ENCODE data around the gene AIFM3. TPM values are rescaled to one million over a fixed set of nuclear protein-coding genes. Genes with fewer than 3 reads are reported as not detected.
A peak's percentile ranks its signal among the peaks of the same experiment; 100 is the strongest.

The AIFM3 gene
- total and polyA plus RNA-seq, 2 of the 13 experiments (the other 11 are each of a cell fraction or from before 2014, with no cell fraction given) = 9.0 to 15.3 TPM

- TF ChIP-seq AGO2 (optimal IDR thresholded peaks at IDR 0.05; ENCODE audit: low read depth, low read length) (peak; percentile 56), ZGPAT (CRISPR knock-in tag; IDR thresholded peaks at IDR 0.05) (no peak), ZBTB43 (CRISPR knock-in tag; conservative IDR thresholded peaks at IDR 0.05) (0 out of 2 replicates have a peak, but pooled peaks have one; percentile 26)
Observed at GRCh38 chr22:20979243-20979809, 12.3 kb downstream of the AIFM3 start (continued).

- H3K4me3 ChIP-seq (replicated peaks in 1 of 3; ENCODE audit: insufficient read depth in 1 of 3, low read depth in 2 of 3, low read length in 3 of 3) = peak overlapping the region in 1 of 3 experiments; percentile 45; a peak in 1 of 6 replicates
- peak overlapping the region; percentile 67 for H3K27ac ChIP-seq (ENCODE audit: extremely low read length, insufficient read depth, low read length)
- H3K4me1 ChIP-seq (ENCODE audit: insufficient read depth, low read length) = peaks cover 39% of the 10 kb centered on the region
- peak overlapping the region; percentile 40; the same call in 1 of the 2 replicates for H3K9ac ChIP-seq (ENCODE audit: insufficient read depth, low read depth, low read length)
- H3K79me2 ChIP-seq (ENCODE audit: insufficient read depth, low read length) = peaks cover 11% of the 10 kb centered on the region
- peak overlapping the region; percentile 97 for H3K4me2 ChIP-seq (ENCODE audit: low read depth, low read length)
- WGBS (ENCODE audit: low lambda C conversion rate) = 14% methylated on average over 6 of the region's 13 CpGs
- in situ Hi-C loops (cut with HindIII; ENCODE audit: extremely low pct_ligation_motif_present, low pct_unique_long_range_greater_than_20kb) (no loop called here), intact Hi-C loops (cut with micrococcal nuclease; ENCODE audit: unreplicated experiment) (no loop called here)
- DNase-seq (ENCODE audit: low spot score) = peak; percentile 42
- no TSS peak for BruUV-seq (replicated peaks)
- H3K27me3 ChIP-seq (ENCODE audit: control insufficient read depth in 1 of 2, insufficient read depth in 2 of 2, low read length in 2 of 2) = no peaks in the 10 kb centered on the region; a peak in 1 of 5 replicates
- no peaks in the 10 kb centered on the region; a peak in 2 of 5 replicates for H3K36me3 ChIP-seq (replicated peaks in 1 of 2; ENCODE audit: control insufficient read depth in 1 of 2, insufficient read depth in 2 of 2, low read length in 2 of 2)
- POLR2A ChIA-PET = interaction anchor here (0.7 to 4.3 kb wide), 7 partner anchors 14 to 206 kb away, joined by 3 to 45 read pairs (median 4); partner anchors contain the start of genes SERPIND1 and THAP7
- 0 out of 2 replicates have a peak, but pooled peaks cover 4% of the 10 kb centered on the region for H3K9me3 ChIP-seq (ENCODE audit: low read length)
- no peak overlapping the region for H2AFZ ChIP-seq (ENCODE audit: low read length)
- H4K20me1 ChIP-seq (ENCODE audit: insufficient read depth, low read length) = no peaks in the 10 kb centered on the region
- ATAC-seq = peak; percentile 53
- CTCF ChIA-PET (ENCODE audit: low intra/inter-chr PET ratio, low total read pairs) = no interaction called here
- FAIRE-seq = peak; percentile 43
- TF ChIP-seq REPIN1 (CRISPR knock-in tag; IDR thresholded peaks at IDR 0.05; ENCODE audit: borderline replicate concordance, low read depth) = 0 out of 2 replicates have a peak, but pooled peaks have one; percentile 39
- peak; percentile 28; the same call in 1 of the 2 replicates for TF ChIP-seq ZNF501 (CRISPR knock-in tag; IDR thresholded peaks at IDR 0.05)
- TF ChIP-seq FOXK1 (CRISPR knock-in tag; IDR thresholded peaks at IDR 0.05; ENCODE audit: borderline replicate concordance, low read depth) = no peak
- TF ChIP-seq NCOA2 (CRISPR knock-in tag; IDR thresholded peaks at IDR 0.05) = peak; percentile 41; the same call in 1 of the 2 replicates
- TF ChIP-seq MAFK (conservative IDR thresholded peaks at IDR 0.05 in 1 of 2, IDR thresholded peaks at IDR 0.05 in 1 of 2; ENCODE audit: low read length in 2 of 2) = no peak
- TF ChIP-seq ZBTB37 (CRISPR knock-in tag; IDR thresholded peaks at IDR 0.05) = no peak
- no peak for TF ChIP-seq STAG1 (CRISPR knock-in tag; IDR thresholded peaks at IDR 0.05)
- no peak for TF ChIP-seq ZZZ3 (CRISPR knock-in tag; IDR thresholded peaks at IDR 0.05; ENCODE audit: borderline replicate concordance)
- TF ChIP-seq ZNF547 (CRISPR knock-in tag; IDR thresholded peaks at IDR 0.05) = 0 out of 2 replicates have a peak, but pooled peaks have one; percentile 52
- TF ChIP-seq HNRNPL (IDR thresholded peaks at IDR 0.05; ENCODE audit: low read depth, low read length) = 0 out of 2 replicates have a peak, but pooled peaks have one; percentile 74
- TF ChIP-seq ZSCAN31 (CRISPR knock-in tag; IDR thresholded peaks at IDR 0.05; ENCODE audit: low read depth) = peak; percentile 70; the same call in 1 of the 2 replicates
- TF ChIP-seq SAFB2 (CRISPR knock-in tag; IDR thresholded peaks at IDR 0.05; ENCODE audit: borderline replicate concordance, low read depth) = no peak
- TF ChIP-seq ZNF317 (CRISPR knock-in tag; IDR thresholded peaks at IDR 0.05) = peak; percentile 68; the same call in 1 of the 2 replicates
- peak; percentile 66; the same call in 1 of the 2 replicates for TF ChIP-seq MXD1 (CRISPR knock-in tag; IDR thresholded peaks at IDR 0.05)
Observed at GRCh38 chr22:20979940-20980453, 12.9 kb downstream of the AIFM3 start.
